GM20000 (cell line): ENCODE data around the gene PTPRN2.
"Not testable (repeated sequence)": the region's sequence is repeated elsewhere in the genome, so short reads cannot be mapped to it uniquely, and the experiment has no call there.

ENCODE experiments used
- DNase-seq: peaks from one replicate; pipeline ENCODE4 v3.0.0; 2012; ENCODE audit warnings: low spot score
- TF ChIP-seq, protein P1 (sequence below): IDR thresholded peaks from 2 replicates; pipeline ENCODE4 v1.5.1; 2012; ENCODE audit warnings: mild to moderate bottlenecking, control low read depth; ENCODE audit errors: extremely low read depth, missing control alignments

Gene PTPRN2

DNA sequence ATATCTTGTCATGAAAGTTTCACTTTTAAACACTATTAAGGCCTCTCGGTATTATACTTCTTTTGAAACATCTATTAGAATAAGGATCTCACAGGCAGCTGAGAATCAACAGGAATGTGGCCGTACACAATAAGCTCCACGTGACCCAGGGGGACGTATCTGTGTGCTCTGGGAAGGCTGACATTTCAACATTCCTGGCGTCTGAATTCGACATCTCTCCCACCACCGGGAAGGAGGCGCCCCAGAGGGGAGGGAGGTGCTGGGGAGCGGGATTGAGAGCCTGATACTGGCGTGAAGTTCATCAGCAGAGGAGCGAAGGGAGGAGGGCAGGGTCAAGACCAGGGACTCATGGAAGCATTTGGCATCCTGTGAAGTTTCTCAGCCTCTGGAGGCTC is 849.6 kb downstream of the PTPRN2 start:
- no peak for DNase-seq
- TF ChIP-seq, protein P1, sequence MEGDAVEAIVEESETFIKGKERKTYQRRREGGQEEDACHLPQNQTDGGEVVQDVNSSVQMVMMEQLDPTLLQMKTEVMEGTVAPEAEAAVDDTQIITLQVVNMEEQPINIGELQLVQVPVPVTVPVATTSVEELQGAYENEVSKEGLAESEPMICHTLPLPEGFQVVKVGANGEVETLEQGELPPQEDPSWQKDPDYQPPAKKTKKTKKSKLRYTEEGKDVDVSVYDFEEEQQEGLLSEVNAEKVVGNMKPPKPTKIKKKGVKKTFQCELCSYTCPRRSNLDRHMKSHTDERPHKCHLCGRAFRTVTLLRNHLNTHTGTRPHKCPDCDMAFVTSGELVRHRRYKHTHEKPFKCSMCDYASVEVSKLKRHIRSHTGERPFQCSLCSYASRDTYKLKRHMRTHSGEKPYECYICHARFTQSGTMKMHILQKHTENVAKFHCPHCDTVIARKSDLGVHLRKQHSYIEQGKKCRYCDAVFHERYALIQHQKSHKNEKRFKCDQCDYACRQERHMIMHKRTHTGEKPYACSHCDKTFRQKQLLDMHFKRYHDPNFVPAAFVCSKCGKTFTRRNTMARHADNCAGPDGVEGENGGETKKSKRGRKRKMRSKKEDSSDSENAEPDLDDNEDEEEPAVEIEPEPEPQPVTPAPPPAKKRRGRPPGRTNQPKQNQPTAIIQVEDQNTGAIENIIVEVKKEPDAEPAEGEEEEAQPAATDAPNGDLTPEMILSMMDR, result no peak

DNA sequence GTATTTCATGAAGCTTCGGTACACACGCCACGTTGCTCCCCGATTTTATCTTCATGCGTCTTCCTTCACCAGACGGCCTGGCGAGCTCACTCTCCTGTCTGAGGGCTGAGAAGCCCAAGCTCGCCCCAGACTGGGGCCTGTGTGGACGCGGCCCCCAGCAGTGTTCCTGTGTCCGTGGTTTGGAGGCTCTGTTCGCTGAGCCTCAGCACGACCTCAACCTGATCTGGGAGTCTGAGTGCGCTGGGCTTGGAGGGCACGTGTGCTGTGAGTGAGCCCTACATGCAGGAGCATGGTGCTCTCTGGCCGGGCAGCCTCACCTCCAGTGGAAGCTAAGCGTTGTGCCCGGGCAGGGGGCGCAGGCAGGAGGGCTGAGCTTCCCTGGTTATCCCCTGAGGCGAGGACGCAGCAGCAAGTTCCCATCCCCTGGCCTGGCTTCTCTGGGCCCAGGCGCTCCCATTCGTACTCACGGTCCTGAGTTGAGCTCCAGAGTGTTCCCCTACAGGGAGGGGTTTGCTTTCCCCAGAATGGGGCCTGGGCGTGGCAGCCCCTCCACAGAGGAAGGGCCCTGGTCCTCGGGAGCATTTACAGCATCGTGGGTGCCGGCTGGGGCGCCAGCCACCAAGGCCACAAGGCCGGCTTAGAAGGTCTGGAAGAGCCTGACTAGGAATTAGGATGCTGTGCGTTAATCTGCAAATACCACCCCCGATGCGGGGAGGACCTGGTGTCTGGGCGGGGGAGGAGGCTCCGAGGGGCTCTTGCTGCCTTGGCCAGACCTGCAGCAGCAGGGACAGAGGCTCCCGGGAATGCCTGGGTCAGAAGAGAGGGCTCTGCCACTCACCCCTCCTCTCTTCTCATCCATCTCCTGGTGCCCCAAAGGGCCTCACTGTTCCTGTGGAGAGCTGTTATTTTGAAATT is 850.2 kb downstream of the PTPRN2 start:
- DNase-seq, result no peak
- TF ChIP-seq, protein P1, result no peak

DNA sequence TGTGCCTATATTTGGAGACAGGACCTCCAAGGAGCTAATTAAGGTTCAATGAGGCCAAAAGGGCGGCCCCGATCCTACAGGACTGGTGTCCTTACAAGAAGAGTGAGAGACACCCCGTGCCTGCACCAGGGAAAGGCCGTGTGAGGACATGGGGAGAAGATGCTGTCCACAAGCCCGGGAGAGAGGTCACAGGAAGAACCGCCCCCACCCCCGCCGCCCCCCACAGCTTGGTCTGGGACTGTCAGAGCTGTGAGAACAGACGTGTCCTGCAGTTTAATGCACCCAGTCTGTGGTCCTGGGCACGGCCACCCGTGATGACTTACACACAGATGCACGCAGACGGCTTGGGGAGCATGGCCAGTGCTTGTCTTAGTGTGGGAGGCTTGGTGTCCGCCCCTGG is 851.3 kb downstream of the PTPRN2 start:
- DNase-seq, result no peak
- TF ChIP-seq, protein P1, result no peak

DNA sequence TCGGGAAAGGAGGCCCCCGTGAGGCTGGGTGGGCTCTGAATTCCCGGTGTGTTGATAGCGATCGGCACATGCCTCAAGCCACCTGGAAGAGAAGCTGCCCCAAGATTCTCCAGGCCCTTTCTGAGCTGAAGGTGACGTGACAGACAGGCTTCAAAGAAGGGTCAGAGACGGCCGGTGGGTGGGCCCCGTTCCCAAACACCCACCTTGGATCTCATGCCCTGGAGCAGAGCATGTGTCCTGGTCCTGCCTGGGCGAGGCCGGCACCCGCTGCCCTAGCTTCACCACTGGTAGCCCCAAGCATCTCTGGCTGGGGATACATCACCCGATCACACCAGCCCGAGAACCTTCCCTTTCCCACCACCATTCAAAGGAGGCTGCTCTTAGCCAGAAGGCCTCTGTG is 851.8 kb downstream of the PTPRN2 start:
- no peak for DNase-seq
- TF ChIP-seq, protein P1, result no peak

DNA sequence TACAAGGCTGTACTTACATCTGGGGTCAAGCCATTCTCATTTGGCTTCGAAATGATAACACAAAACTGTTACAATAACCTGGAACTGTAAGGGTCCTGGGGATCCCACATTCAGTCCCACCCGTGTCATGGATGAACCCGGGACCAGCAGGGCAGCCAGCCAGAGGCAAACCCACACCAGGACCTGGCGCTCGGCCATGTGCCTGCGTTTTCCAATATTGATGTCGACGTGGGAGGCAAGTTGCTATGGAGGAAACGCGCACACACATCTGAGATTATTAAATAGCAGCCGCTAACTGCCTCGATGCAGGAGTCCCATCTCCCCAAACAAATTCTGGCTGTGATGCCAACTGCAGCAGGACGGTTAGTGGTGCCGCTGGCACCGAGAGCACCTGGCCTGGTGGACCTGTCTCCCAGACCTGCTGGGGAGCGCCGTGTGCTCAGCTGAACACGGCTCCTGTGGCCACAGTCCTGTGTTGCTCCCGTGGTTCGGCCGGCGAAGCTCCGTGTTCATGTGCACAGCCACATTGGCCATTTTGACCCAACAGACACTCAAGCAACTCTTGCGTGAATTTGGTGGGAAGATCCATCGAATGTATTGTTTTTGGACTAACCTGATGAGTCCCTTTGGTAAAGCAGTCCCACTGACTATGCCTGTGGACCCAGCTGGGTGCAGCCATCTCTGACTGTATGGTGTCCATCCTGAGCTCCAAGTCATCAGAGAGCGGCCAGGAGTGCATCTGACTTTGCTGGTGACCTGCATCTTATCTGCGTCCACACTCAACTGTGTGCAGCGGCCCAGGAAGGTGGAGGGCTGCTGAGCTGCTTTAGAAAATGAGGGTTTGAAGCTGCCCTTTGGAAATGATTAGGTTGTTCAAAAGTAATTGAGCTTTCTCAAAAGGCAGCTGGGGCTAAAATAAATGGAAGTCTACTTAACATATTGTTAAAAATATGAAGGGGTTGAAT is 852.7 kb downstream of the PTPRN2 start:
- no peak for DNase-seq
- TF ChIP-seq, protein P1, result no peak

DNA sequence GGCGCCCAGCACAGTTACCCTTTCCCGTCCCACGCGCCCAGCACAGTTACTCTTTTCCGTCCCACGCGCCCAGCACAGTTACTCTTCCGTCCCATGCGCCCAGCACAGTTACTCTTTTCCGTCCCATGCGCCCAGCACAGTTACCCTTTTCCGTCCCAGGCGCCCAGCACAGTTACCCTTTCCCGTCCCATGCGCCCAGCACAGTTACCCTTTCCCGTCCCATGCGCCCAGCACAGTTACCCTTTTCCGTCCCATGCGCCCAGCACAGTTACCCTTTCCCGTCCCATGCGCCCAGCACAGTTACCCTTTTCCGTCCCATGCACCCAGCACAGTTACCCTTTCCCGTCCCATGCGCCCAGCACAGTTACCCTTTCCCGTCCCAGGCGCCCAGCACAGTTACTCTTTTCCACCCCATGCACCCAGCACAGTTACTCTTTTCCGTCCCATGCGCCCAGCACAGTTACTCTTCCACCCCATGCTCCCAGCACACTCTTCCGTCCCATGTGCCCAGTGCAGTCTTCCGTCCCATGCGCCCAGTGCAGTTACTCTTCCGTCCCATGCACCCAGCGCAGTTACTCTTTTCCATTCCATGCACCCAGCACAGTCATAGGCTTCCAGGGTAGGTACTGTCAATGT is 853.7 kb downstream of the PTPRN2 start:
- DNase-seq, result not testable (repeated sequence)

DNA sequence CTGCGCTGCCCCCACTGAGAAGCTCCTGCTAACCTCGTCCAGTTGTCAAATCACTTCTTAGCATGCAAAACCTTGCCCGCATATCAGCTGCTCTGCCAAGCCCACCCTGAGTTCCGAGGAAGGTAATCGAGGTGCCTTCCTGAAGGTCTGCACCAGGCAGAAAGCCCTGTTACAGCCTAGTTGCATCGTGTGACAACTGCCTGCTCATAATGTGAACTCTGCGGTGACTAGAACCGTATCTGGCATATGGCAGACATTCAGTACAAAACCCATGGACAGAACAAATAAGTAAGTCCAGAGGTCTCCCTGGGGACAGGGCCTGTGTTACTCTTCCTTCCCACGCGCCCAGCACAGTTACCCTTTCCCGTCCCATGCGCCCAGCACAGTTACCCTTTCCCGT is 856.5 kb downstream of the PTPRN2 start:
- no peak for DNase-seq

More for the DNA sequence above, 856.5 kb downstream of the PTPRN2 start:
- TF ChIP-seq, protein P1, result no peak
